Duodenal mucosa (tissue), 2 donors: ENCODE measurements around the gene ACVR1.

Experiments used
- H3K27ac ChIP-seq: one replicate; pipeline ENCODE4 v1.7.0; 2013; ENCODE audit warnings: low read depth, low read length
- H3K27me3 ChIP-seq, 2 donors: one replicate each; pipeline ENCODE4 v1.7.0; 2013; ENCODE audit warnings: low read length in 2 of 2, control low read depth in 1 of 2; ENCODE audit not compliant: insufficient read depth in 2 of 2, control insufficient read depth in 1 of 2
- H3K36me3 ChIP-seq, 2 donors: one replicate each; pipeline ENCODE4 v1.7.0; 2013; ENCODE audit warnings: low read length in 2 of 2, control low read depth in 1 of 2; ENCODE audit not compliant: insufficient read depth in 2 of 2, control insufficient read depth in 1 of 2
- H3K4me1 ChIP-seq, 2 donors: one replicate each; pipeline ENCODE4 v1.7.0; 2013; ENCODE audit warnings: low read length in 2 of 2, control low read depth in 1 of 2; ENCODE audit not compliant: insufficient read depth in 2 of 2, control insufficient read depth in 1 of 2
- H3K4me3 ChIP-seq, 2 donors: one replicate each; pipeline ENCODE4 v1.7.0; 2013; ENCODE audit warnings: low read length in 2 of 2, low read depth in 1 of 2
- H3K9ac ChIP-seq, 2 donors: one replicate each; pipeline ENCODE4 v1.7.0; 2013; ENCODE audit warnings: low read length in 2 of 2, low read depth in 1 of 2
- H3K9me3 ChIP-seq, 2 donors: one replicate each; pipeline ENCODE4 v1.7.0; 2013; ENCODE audit warnings: low read length in 2 of 2, control low read depth in 1 of 2; ENCODE audit not compliant: control insufficient read depth in 1 of 2

The ACVR1 gene

DNA sequence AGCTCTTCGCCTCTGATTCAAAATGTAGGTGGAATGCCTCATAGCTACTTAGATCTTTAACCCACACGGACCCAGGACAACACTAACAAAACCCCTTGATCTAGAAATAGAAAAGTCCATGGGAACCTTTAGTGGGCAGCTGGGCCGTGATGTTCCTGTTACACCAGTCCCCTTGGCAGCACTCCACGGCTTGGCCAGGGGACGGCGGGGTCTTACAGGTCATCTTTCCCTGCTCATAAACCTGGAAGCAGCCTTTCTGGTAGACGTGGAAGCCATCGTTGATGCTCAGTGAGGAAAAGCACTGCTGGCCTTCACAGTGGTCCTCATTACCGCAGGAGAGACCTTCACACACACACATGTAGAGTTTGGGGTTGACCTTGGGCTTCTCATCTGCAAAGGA, 95.9 kb downstream of the ACVR1 start:
- no peaks in the 10 kb centered on the region for H3K9me3 ChIP-seq
- H3K4me3 ChIP-seq, result no peak overlapping the region
- peaks cover 29 to 37% of the 10 kb centered on the region in 2 donors for H3K4me1 ChIP-seq
- no peak overlapping the region for H3K9ac ChIP-seq
- H3K36me3 ChIP-seq, result peaks cover 20 to 30% of the 10 kb centered on the region in 2 donors
- no peak overlapping the region for H3K27ac ChIP-seq
- no peaks in the 10 kb centered on the region for H3K27me3 ChIP-seq

- no peaks in the 10 kb centered on the region for H3K27me3 ChIP-seq
- H3K9me3 ChIP-seq, result no peaks in the 10 kb centered on the region
These were observed 96.3 kb downstream of the ACVR1 start for GRCh38 chr2:157779794-157780193.

DNA sequence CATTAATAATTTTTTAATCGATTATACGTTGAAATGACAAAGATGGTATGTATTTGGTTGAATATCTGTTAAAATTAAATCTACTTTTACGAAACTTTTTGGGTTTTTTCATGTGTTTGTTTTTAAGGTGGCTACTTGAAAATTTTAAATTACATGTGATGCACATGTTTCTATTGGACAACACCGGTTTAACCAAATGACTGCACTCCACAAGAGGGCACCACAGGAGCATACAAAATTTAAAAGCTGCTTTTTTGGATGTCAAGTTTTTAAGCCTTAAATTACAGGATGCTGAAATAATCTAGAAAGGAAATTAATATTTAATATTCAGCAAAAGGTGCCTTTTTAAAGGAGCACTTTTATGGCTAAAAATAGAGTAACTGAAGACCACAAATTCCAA, 98.7 kb downstream of the ACVR1 start:
- H3K9me3 ChIP-seq, result no peaks in the 10 kb centered on the region
- H3K27ac ChIP-seq, result no peak overlapping the region
- H3K36me3 ChIP-seq, result peaks cover 24 to 45% of the 10 kb centered on the region in 2 donors
- H3K4me1 ChIP-seq, result peaks cover 12 to 13% of the 10 kb centered on the region in 2 donors
- no peaks in the 10 kb centered on the region for H3K27me3 ChIP-seq
- H3K9ac ChIP-seq, result no peak overlapping the region
- H3K4me3 ChIP-seq, result no peak overlapping the region

More at GRCh38 chr2:157779794-157780193, 96.3 kb downstream of the ACVR1 start:
- Histone ChIP-seq H3K9ac (no peak overlapping the region), H3K4me1 (peaks cover 25 to 33% of the 10 kb centered on the region in 2 donors), H3K27ac (no peak overlapping the region), H3K4me3 (no peak overlapping the region), H3K36me3 (peaks cover 24 to 35% of the 10 kb centered on the region in 2 donors)

DNA sequence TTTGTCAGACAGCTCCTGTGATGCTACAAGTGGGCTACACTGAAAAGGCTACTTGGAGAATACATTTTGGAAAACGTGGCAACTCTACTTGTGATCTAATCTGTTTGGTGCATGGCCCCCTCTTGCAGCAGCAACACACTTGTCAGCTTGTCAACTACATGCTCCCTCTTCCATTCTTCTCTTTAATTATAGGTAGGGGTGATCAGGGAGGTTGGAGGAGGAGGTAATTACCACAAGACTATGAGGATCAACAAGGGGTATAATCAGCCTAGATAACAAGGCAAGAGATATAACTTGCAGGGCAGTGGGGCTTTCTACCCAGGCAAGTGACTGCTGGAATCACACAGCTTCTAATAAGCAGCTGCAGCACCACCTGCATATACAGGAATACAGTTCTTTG, 104.9 kb downstream of the ACVR1 start:
- H3K4me1 ChIP-seq, result no peaks in the 10 kb centered on the region
- no peak overlapping the region for H3K27ac ChIP-seq
- H3K36me3 ChIP-seq, result peaks cover 13 to 33% of the 10 kb centered on the region in 2 donors
- H3K9me3 ChIP-seq, result no peaks in the 10 kb centered on the region
- H3K4me3 ChIP-seq, result no peak overlapping the region
- H3K27me3 ChIP-seq, result no peaks in the 10 kb centered on the region
- no peak overlapping the region for H3K9ac ChIP-seq

- no peaks in the 10 kb centered on the region for H3K27me3 ChIP-seq
- H3K9ac ChIP-seq, result no peak overlapping the region
- H3K9me3 ChIP-seq, result no peaks in the 10 kb centered on the region
- H3K4me1 ChIP-seq, result no peaks in the 10 kb centered on the region
- peaks cover 15 to 37% of the 10 kb centered on the region in 2 donors for H3K36me3 ChIP-seq
- no peak overlapping the region for H3K27ac ChIP-seq
- no peak overlapping the region for H3K4me3 ChIP-seq
These were observed 106.3 kb downstream of the ACVR1 start for GRCh38 chr2:157769856-157770255.

GRCh38 chr2:157764386-157764785, 111.7 kb downstream of the ACVR1 start:
- Histone ChIP-seq H3K4me3 (no peak overlapping the region), H3K9me3 (no peaks in the 10 kb centered on the region), H3K4me1 (no peaks in the 10 kb centered on the region), H3K27ac (no peak overlapping the region), H3K9ac (no peak overlapping the region), H3K36me3 (peaks cover 18 to 38% of the 10 kb centered on the region in 2 donors), H3K27me3 (no peaks in the 10 kb centered on the region)

GRCh38 chr2:157761520-157761919, 114.6 kb downstream of the ACVR1 start:
- Histone ChIP-seq H3K27me3 (no peaks in the 10 kb centered on the region), H3K36me3 (peaks cover 16 to 43% of the 10 kb centered on the region in 2 donors), H3K4me3 (no peak overlapping the region), H3K27ac (no peak overlapping the region), H3K4me1 (no peaks in the 10 kb centered on the region), H3K9ac (no peak overlapping the region), H3K9me3 (peaks cover 4 to 6% of the 10 kb centered on the region in 2 donors)

DNA sequence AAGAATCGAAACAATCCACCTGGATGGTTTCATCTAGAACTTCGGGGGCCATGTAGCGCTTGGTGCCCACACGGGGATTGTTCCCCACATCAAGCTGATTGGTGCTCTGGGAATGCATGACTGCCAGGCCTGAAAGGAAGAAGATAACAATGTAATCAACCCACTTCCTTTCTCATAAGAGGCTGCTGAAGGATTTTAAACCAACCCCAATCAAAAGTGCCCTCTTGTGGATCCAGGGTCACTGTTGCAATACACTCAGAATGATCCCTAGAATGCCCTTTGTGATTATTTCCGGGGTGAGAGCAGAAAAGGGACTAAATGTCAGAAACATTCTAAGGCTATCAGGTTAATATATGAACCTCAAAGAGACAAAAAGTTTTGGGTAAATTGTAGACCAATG, 115.2 kb downstream of the ACVR1 start:
- Histone ChIP-seq H3K27ac (no peak overlapping the region), H3K9ac (no peak overlapping the region), H3K36me3 (peaks cover 16 to 44% of the 10 kb centered on the region in 2 donors), H3K27me3 (no peaks in the 10 kb centered on the region), H3K4me1 (no peaks in the 10 kb centered on the region), H3K4me3 (no peak overlapping the region), H3K9me3 (peaks cover 4 to 6% of the 10 kb centered on the region in 2 donors)

DNA sequence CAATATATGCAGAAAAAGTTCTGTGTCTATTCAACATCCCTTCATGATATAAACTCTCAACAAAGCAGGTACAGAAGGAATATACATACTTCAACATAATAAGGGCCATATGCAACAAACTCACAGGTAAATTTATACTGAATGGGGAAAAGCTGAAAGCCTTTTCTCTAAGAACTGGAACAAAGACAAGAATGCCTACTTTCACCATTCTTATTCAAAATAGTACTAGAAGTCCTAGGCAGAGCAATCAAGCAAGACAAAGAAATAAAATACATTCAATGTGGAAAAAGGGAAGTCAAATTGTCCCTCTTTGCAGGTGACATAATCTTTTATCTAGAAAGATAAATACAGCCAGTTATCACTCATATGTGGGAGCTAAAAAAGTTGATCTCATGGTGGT, 116.3 kb downstream of the ACVR1 start:
- H3K36me3 ChIP-seq, result peaks cover 17 to 42% of the 10 kb centered on the region in 2 donors
- H3K9ac ChIP-seq, result no peak overlapping the region
- no peak overlapping the region for H3K27ac ChIP-seq
- no peak overlapping the region for H3K4me3 ChIP-seq
- no peaks in the 10 kb centered on the region for H3K4me1 ChIP-seq
- peaks cover 4 to 14% of the 10 kb centered on the region in 2 donors for H3K9me3 ChIP-seq
- H3K27me3 ChIP-seq, result no peaks in the 10 kb centered on the region

- H3K36me3 ChIP-seq, result peaks cover 17 to 37% of the 10 kb centered on the region in 2 donors
- H3K27me3 ChIP-seq, result no peaks in the 10 kb centered on the region
- no peaks in the 10 kb centered on the region for H3K4me1 ChIP-seq
- peaks cover 4 to 14% of the 10 kb centered on the region in 2 donors for H3K9me3 ChIP-seq
- no peak overlapping the region for H3K9ac ChIP-seq
- no peak overlapping the region for H3K4me3 ChIP-seq
- no peak overlapping the region for H3K27ac ChIP-seq
These were observed 117.5 kb downstream of the ACVR1 start for GRCh38 chr2:157758586-157758985.

GRCh38 chr2:157757500-157757899, 118.6 kb downstream of the ACVR1 start:
- Histone ChIP-seq H3K36me3 (peaks cover 17 to 37% of the 10 kb centered on the region in 2 donors), H3K27ac (no peak overlapping the region), H3K9me3 (peaks cover 4 to 14% of the 10 kb centered on the region in 2 donors), H3K4me1 (no peaks in the 10 kb centered on the region), H3K27me3 (no peaks in the 10 kb centered on the region), H3K4me3 (no peak overlapping the region), H3K9ac (no peak overlapping the region)
